Astrocyte (in vitro differentiated cells and primary cell): ENCODE data around the gene TGM6. TPM values are rescaled to one million over a fixed set of nuclear protein-coding genes. Genes with fewer than 3 reads are reported as not detected.

Experiments used
- DNase-seq: peaks from one replicate; pipeline ENCODE4 v3.0.0-alpha.2; 2010; ENCODE audit warnings: low read depth
- FAIRE-seq: peaks from 2 replicates; lab custom pipeline; 2011; peaks lifted over from hg19 to GRCh38; lab: Jason Lieb, UNC
- H2AFZ ChIP-seq: 2 replicates; pipeline ENCODE4 v1.6.0; 2012; ENCODE audit warnings: low read depth, low read length, inconsistent platforms
- H3K27ac ChIP-seq: 2 replicates; pipeline ENCODE4 v1.5.1; 2011; ENCODE audit warnings: low read depth, low read length, inconsistent platforms
- H3K27me3 ChIP-seq: 2 replicates; pipeline ENCODE4 v1.6.0; 2011; ENCODE audit warnings: low read length, inconsistent platforms; ENCODE audit not compliant: insufficient read depth
- H3K36me3 ChIP-seq: 2 replicates; pipeline ENCODE4 v1.5.1; 2011; ENCODE audit warnings: low read length, inconsistent platforms; ENCODE audit not compliant: insufficient read depth
- H3K4me1 ChIP-seq: 2 replicates; pipeline ENCODE4 v1.5.1; 2011; ENCODE audit warnings: low read length, inconsistent platforms; ENCODE audit not compliant: insufficient read depth
- H3K4me2 ChIP-seq: 2 replicates; pipeline ENCODE4 v1.6.0; 2012; ENCODE audit warnings: low read length, inconsistent platforms
- H3K4me3 ChIP-seq: 2 replicates; pipeline ENCODE4 v1.5.1; 2011; ENCODE audit warnings: low read depth, mild to moderate bottlenecking, low read length, inconsistent platforms; ENCODE audit not compliant: insufficient read depth
- H3K79me2 ChIP-seq: 2 replicates; pipeline ENCODE4 v1.6.0; 2012; ENCODE audit warnings: mild to moderate bottlenecking, low read length, inconsistent platforms; ENCODE audit not compliant: insufficient read depth
- H3K9ac ChIP-seq: 2 replicates; pipeline ENCODE4 v1.6.0; 2012; ENCODE audit warnings: mild to moderate bottlenecking, low read length, inconsistent platforms
- H3K9me3 ChIP-seq: 2 replicates; pipeline ENCODE4 v1.5.1; 2012; ENCODE audit warnings: low read depth, mild to moderate bottlenecking, low read length, inconsistent platforms; ENCODE audit not compliant: insufficient read depth
- H4K20me1 ChIP-seq: 2 replicates; pipeline ENCODE4 v1.6.0; 2012; ENCODE audit warnings: low read length, inconsistent platforms; ENCODE audit not compliant: insufficient read depth
- H3K27ac Mint-ChIP-seq: one replicate; pipeline ENCODE4 v1.8.0; 2021; ENCODE audit warnings: mild to moderate bottlenecking, mixed read lengths; ENCODE audit not compliant: unreplicated experiment
- H3K27me3 Mint-ChIP-seq: one replicate; pipeline ENCODE4 v1.8.0; 2021; ENCODE audit warnings: low read depth, mixed read lengths; ENCODE audit not compliant: unreplicated experiment
- H3K36me3 Mint-ChIP-seq: one replicate; pipeline ENCODE4 v1.8.0; 2021; ENCODE audit warnings: low read depth, mixed read lengths; ENCODE audit not compliant: unreplicated experiment
- H3K4me1 Mint-ChIP-seq: one replicate; pipeline ENCODE4 v1.8.0; 2021; ENCODE audit warnings: low read depth, mixed read lengths; ENCODE audit not compliant: unreplicated experiment
- H3K4me3 Mint-ChIP-seq: one replicate; pipeline ENCODE4 v1.8.0; 2021; ENCODE audit warnings: mild to moderate bottlenecking, moderate library complexity, mixed read lengths; ENCODE audit not compliant: unreplicated experiment
- H3K9me3 Mint-ChIP-seq: one replicate; pipeline ENCODE4 v1.8.0; 2021; ENCODE audit warnings: mild to moderate bottlenecking, mixed read lengths; ENCODE audit not compliant: unreplicated experiment
- EZH2 ChIP-seq: IDR thresholded peaks from 2 replicates; pipeline ENCODE4 v1.6.1; 2012; ENCODE audit warnings: mild to moderate bottlenecking, low read length, inconsistent platforms; ENCODE audit not compliant: insufficient read depth
- total RNA-seq: library from RNA; stranded (reverse); gene quantifications from 2 replicates; pipeline ENCODE4 v1.2.1, GENCODE V29; 2021
- TF ChIP-seq, protein P1 (sequence below): IDR thresholded peaks from 2 replicates; pipeline ENCODE4 v1.5.1; 2011; ENCODE audit warnings: low read depth, mild to moderate bottlenecking, inconsistent platforms, low read length, moderate library complexity; ENCODE audit not compliant: insufficient read depth

The TGM6 gene
- total RNA-seq, 1 donor from 2014 or later, result not detected

GRCh38 chr20:2453792-2454191, 73.1 kb downstream of the TGM6 start:
- no peak overlapping the region for H3K4me3 ChIP-seq
- H3K36me3 Mint-ChIP-seq, result no peaks in the 10 kb centered on the region
- DNase-seq, result no peak
- no peak for FAIRE-seq
- no peak overlapping the region for H3K4me3 Mint-ChIP-seq
- peaks cover 4% of the 10 kb centered on the region for H3K4me1 Mint-ChIP-seq
- H3K36me3 ChIP-seq, result peaks cover 7% of the 10 kb centered on the region
- H3K9ac ChIP-seq, result no peak overlapping the region
- no peak overlapping the region for H3K27ac ChIP-seq
- H3K4me2 ChIP-seq, result no peak overlapping the region
- H3K27me3 ChIP-seq, result no peaks in the 10 kb centered on the region
- H3K9me3 Mint-ChIP-seq, result no peaks in the 10 kb centered on the region
- H3K9me3 ChIP-seq, result no peaks in the 10 kb centered on the region
- H3K27me3 Mint-ChIP-seq, result no peaks in the 10 kb centered on the region
- H3K4me1 ChIP-seq, result no peaks in the 10 kb centered on the region
- TF ChIP-seq EZH2, result no peak
- TF ChIP-seq, protein P1, sequence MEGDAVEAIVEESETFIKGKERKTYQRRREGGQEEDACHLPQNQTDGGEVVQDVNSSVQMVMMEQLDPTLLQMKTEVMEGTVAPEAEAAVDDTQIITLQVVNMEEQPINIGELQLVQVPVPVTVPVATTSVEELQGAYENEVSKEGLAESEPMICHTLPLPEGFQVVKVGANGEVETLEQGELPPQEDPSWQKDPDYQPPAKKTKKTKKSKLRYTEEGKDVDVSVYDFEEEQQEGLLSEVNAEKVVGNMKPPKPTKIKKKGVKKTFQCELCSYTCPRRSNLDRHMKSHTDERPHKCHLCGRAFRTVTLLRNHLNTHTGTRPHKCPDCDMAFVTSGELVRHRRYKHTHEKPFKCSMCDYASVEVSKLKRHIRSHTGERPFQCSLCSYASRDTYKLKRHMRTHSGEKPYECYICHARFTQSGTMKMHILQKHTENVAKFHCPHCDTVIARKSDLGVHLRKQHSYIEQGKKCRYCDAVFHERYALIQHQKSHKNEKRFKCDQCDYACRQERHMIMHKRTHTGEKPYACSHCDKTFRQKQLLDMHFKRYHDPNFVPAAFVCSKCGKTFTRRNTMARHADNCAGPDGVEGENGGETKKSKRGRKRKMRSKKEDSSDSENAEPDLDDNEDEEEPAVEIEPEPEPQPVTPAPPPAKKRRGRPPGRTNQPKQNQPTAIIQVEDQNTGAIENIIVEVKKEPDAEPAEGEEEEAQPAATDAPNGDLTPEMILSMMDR, result no peak
- H3K27ac Mint-ChIP-seq, result no peak overlapping the region
- H4K20me1 ChIP-seq, result peaks cover 4% of the 10 kb centered on the region
- no peak overlapping the region for H2AFZ ChIP-seq
- no peaks in the 10 kb centered on the region for H3K79me2 ChIP-seq

- Mint-ChIP-seq H3K27ac (no peak overlapping the region), H3K9me3 (no peaks in the 10 kb centered on the region), H3K4me3 (no peak overlapping the region), H3K4me1 (no peaks in the 10 kb centered on the region), H3K36me3 (peaks cover 3% of the 10 kb centered on the region), H3K27me3 (no peaks in the 10 kb centered on the region)
- TF ChIP-seq, protein P1, result no peak
- no peak for TF ChIP-seq EZH2
- no peaks in the 10 kb centered on the region for H3K4me1 ChIP-seq
- H3K9ac ChIP-seq, result no peak overlapping the region
- no peak overlapping the region for H3K4me2 ChIP-seq
- H3K27ac ChIP-seq, result no peak overlapping the region
- peaks cover 26% of the 10 kb centered on the region for H3K36me3 ChIP-seq
- no peaks in the 10 kb centered on the region for H3K9me3 ChIP-seq
- no peaks in the 10 kb centered on the region for H3K79me2 ChIP-seq
- DNase-seq, result no peak
- no peak for FAIRE-seq
- H2AFZ ChIP-seq, result no peak overlapping the region
- peaks cover 13% of the 10 kb centered on the region for H4K20me1 ChIP-seq
- no peaks in the 10 kb centered on the region for H3K27me3 ChIP-seq
- H3K4me3 ChIP-seq, result no peak overlapping the region
Measured at GRCh38 chr20:2455771-2456497, 75.2 kb downstream of the TGM6 start.

DNA sequence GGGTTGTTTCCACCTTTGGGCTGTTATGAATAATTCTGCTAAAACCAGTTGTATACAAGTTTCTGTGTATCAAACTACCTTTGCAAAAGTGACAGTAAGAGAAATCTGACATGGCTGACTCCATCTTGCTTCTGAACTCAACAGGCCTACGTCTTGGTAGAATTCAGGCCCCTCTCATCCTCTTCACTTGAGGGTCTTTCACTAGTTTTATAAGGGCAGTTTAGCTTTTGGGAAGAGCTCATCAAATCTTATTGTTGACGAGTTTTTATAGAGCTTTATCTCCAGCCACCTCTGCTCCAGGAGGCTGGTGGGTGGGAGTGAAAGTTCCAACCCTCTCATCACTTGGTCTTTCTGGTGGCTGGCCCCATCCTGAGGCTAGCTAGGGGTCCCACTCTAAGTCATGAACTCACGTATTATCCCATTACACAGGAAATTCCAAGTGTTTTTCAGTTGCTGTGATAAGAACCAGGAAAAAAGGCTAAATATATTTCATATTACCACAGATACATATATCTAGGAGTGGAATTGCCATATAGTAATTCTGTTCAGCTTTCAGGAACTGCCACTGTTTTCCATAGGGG, 78.3 kb downstream of the TGM6 start:
- Histone ChIP-seq H3K4me3 (no peak overlapping the region), H4K20me1 (peaks cover 42% of the 10 kb centered on the region), H3K79me2 (peaks cover 9% of the 10 kb centered on the region), H2AFZ (no peak overlapping the region), H3K27ac (no peak overlapping the region), H3K27me3 (no peaks in the 10 kb centered on the region), H3K4me1 (no peaks in the 10 kb centered on the region), H3K36me3 (peaks cover 56% of the 10 kb centered on the region), H3K4me2 (no peak overlapping the region), H3K9ac (no peak overlapping the region), H3K9me3 (no peaks in the 10 kb centered on the region)
- no peak for FAIRE-seq
- no peaks in the 10 kb centered on the region for H3K27me3 Mint-ChIP-seq
- H3K36me3 Mint-ChIP-seq, result peaks cover 18% of the 10 kb centered on the region
- TF ChIP-seq EZH2, result no peak
- TF ChIP-seq, protein P1, result no peak
- H3K9me3 Mint-ChIP-seq, result no peaks in the 10 kb centered on the region
- H3K27ac Mint-ChIP-seq, result no peak overlapping the region
- no peak overlapping the region for H3K4me3 Mint-ChIP-seq
- no peak for DNase-seq
- no peaks in the 10 kb centered on the region for H3K4me1 Mint-ChIP-seq
